ENCODE results near the gene USP31.

GRCh38 chr16:23029733-23030420, 119.4 kb downstream of the USP31 start:
- TF ChIP-seq CTCF (IDR thresholded peaks at IDR 0.05; ENCODE audit: low read length) (no peak), EZH2 (IDR thresholded peaks at IDR 0.05; ENCODE audit: borderline replicate concordance, low read length) (no peak)

Measured in OCI-LY1 (cell line).